ENCODE data around the gene PAPPA2. TPM values are rescaled to one million over a fixed set of nuclear protein-coding genes. Genes with fewer than 3 reads are reported as not detected.

The PAPPA2 gene
- total and polyA plus RNA-seq, 2 of the 4 experiments (the other 2 are of a cell fraction): 0.10 to 0.18 TPM

GRCh38 chr1:176847052-176847451 is 384.1 kb downstream of the PAPPA2 start:
- H4K5ac ChIP-seq (ENCODE audit: low read depth, low read length): no peak overlapping the region
- no peak overlapping the region for H3K23ac ChIP-seq (ENCODE audit: low read depth, low read length)
- ChIA-PET POLR2A (ENCODE audit: unreplicated experiment) (no interaction called here), CTCF (interaction anchor here (0.6 kb wide), 1 partner anchor 327 kb away, joined by 3 read pairs; no protein-coding TSS in a partner anchor)
- H3K36me3 ChIP-seq (ENCODE audit: control insufficient read depth, insufficient read depth, low read length): no peaks in the 10 kb centered on the region
- dilution Hi-C loops (cut with HindIII; ENCODE audit: low sequenced_read_pairs, unreplicated experiment): no loop called here
- H3K4me3 ChIP-seq (ENCODE audit: insufficient read depth, low read depth, low read length): no peak overlapping the region
- H2BK5ac ChIP-seq (ENCODE audit: low read depth, low read length, poor library complexity, severe bottlenecking): no peak overlapping the region
- H3K79me1 ChIP-seq (ENCODE audit: low read depth in 1 of 2, low read length in 2 of 2): no peaks in the 10 kb centered on the region
- no peak overlapping the region for H2BK20ac ChIP-seq (ENCODE audit: low read depth, low read length)
- H4K20me1 ChIP-seq (ENCODE audit: insufficient read depth, low read length): no peaks in the 10 kb centered on the region
- in situ Hi-C loops (cut with MboI; ENCODE audit: low sequenced_read_pairs): no loop called here
- no peak overlapping the region for H3K27ac ChIP-seq (ENCODE audit: insufficient read depth, low read length)
- intact Hi-C loops (cut with micrococcal nuclease): no loop called here
- H3K4me2 ChIP-seq (ENCODE audit: low read depth, low read length): no peak overlapping the region
- no peak for DNase-seq
- no TSS peak for BruUV-seq (replicated peaks)
- ATAC-seq (ENCODE audit: low read depth): no peak
- H4K91ac ChIP-seq (ENCODE audit: insufficient read depth, low read depth, low read length): no peak overlapping the region
- H3K18ac ChIP-seq (ENCODE audit: low read depth, low read length): no peak overlapping the region
- WGBS, 2 experiments (ENCODE audit: extremely low coverage in 2 of 2, insufficient read length in 1 of 2): no CpG with 5 or more reads among the region's 1 CpG
- no peak overlapping the region for H2AK9ac ChIP-seq (replicated peaks; ENCODE audit: low read depth, low read length, poor library complexity)
- no peaks in the 10 kb centered on the region for H3K4me1 ChIP-seq (ENCODE audit: control insufficient read depth, insufficient read depth, low read length)
- no peaks in the 10 kb centered on the region for H3K9me3 ChIP-seq (ENCODE audit: control insufficient read depth, insufficient read depth, low read length)
- no peak overlapping the region for H4K8ac ChIP-seq (ENCODE audit: low read depth in 2 of 2, low read length in 2 of 2)
- TF ChIP-seq RAD21 (IDR thresholded peaks at IDR 0.05; ENCODE audit: low read length) (no peak), RFX5 (IDR thresholded peaks at IDR 0.05; ENCODE audit: low read depth, low read length) (no peak), MXI1 (IDR thresholded peaks at IDR 0.05; ENCODE audit: borderline replicate concordance, low read depth, low read length) (no peak), POLR2A (IDR thresholded peaks at IDR 0.05; ENCODE audit: low read depth, low read length) (no peak), MAFK (IDR thresholded peaks at IDR 0.05; ENCODE audit: low read depth, low read length) (no peak), USF2 (IDR thresholded peaks at IDR 0.05; ENCODE audit: low read depth, low read length) (no peak), CEBPB (IDR thresholded peaks at IDR 0.05; ENCODE audit: low read depth, low read length) (no peak), SMC3 (IDR thresholded peaks at IDR 0.05; ENCODE audit: low read depth, low read length) (no peak)
- H3K56ac ChIP-seq (ENCODE audit: extremely low read depth, insufficient read depth, low read length): no peak overlapping the region
- no peak overlapping the region for H3K9ac ChIP-seq (ENCODE audit: low read depth, low read length)
- no peak overlapping the region for H2BK120ac ChIP-seq (ENCODE audit: low read depth, low read length)
- no peak overlapping the region for H3K14ac ChIP-seq (replicated peaks; ENCODE audit: low read depth, low read length)
- no peak overlapping the region for H2BK15ac ChIP-seq (ENCODE audit: low read depth, low read length)
- H2AK5ac ChIP-seq (ENCODE audit: low read depth, low read length): no peak overlapping the region
- no peaks in the 10 kb centered on the region for H3K9me1 ChIP-seq (ENCODE audit: insufficient read depth, low read length)
- no peak overlapping the region for H3K4ac ChIP-seq (ENCODE audit: low read depth, low read length)
- no peaks in the 10 kb centered on the region for H3K27me3 ChIP-seq (ENCODE audit: control insufficient read depth, insufficient read depth, low read length)
- H2AFZ ChIP-seq (replicated peaks; ENCODE audit: low read length, poor library complexity): no peak overlapping the region
